Large intestine (tissue), 12 donors: Measurements from ENCODE around the gene MGAT3. TPM values are rescaled to one million over a fixed set of nuclear protein-coding genes. Genes with fewer than 3 reads are reported as not detected.
"Not testable (repeated sequence)": the region's sequence is repeated elsewhere in the genome, so short reads cannot be mapped to it uniquely, and the experiment has no call there.

Experiments used
- DNase-seq, 2 donors: peaks; one replicate each; pipeline versions ENCODE4 v3.0.0 to v3.0.0-alpha.2; 2013
- H3K27ac ChIP-seq: one replicate; pipeline ENCODE4 v1.5.1; 2013; ENCODE audit warnings: low read length
- H3K27me3 ChIP-seq: 2 replicates; pipeline ENCODE4 v1.6.1; 2013; ENCODE audit warnings: low read length; ENCODE audit not compliant: control insufficient read depth, insufficient read depth
- H3K36me3 ChIP-seq: 2 replicates; pipeline ENCODE4 v1.6.1; 2013; ENCODE audit warnings: low read length; ENCODE audit not compliant: control insufficient read depth, insufficient read depth
- H3K4me1 ChIP-seq: one replicate; pipeline ENCODE4 v1.6.1; 2013; ENCODE audit warnings: low read length; ENCODE audit not compliant: control insufficient read depth, insufficient read depth
- H3K4me3 ChIP-seq: one replicate; pipeline ENCODE4 v1.5.1; 2013; ENCODE audit warnings: low read length
- H3K9me3 ChIP-seq: one replicate; pipeline ENCODE4 v1.6.1; 2013; ENCODE audit warnings: mild to moderate bottlenecking, low read depth, low read length, moderate library complexity; ENCODE audit not compliant: control insufficient read depth
- WGBS: methylation state at CpG from one replicate; pipeline ENCODE4 v1.1.5; 2013; ENCODE audit warnings: low lambda C conversion rate; ENCODE audit not compliant: insufficient coverage; 5-methylcytosine and 5-hydroxymethylcytosine counted together
- long read RNA-seq, 11 donors: transcript quantifications; one replicate each; lab custom pipeline, GENCODE V29; 2026
- polyA plus RNA-seq: library from polyadenylated mRNA; unstranded; fragments of 120-200 nt; gene quantifications from one replicate; pipeline ENCODE4 v1.2.1, GENCODE V29; 2013

MGAT3 gene, protein sequence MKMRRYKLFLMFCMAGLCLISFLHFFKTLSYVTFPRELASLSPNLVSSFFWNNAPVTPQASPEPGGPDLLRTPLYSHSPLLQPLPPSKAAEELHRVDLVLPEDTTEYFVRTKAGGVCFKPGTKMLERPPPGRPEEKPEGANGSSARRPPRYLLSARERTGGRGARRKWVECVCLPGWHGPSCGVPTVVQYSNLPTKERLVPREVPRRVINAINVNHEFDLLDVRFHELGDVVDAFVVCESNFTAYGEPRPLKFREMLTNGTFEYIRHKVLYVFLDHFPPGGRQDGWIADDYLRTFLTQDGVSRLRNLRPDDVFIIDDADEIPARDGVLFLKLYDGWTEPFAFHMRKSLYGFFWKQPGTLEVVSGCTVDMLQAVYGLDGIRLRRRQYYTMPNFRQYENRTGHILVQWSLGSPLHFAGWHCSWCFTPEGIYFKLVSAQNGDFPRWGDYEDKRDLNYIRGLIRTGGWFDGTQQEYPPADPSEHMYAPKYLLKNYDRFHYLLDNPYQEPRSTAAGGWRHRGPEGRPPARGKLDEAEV
- polyA plus RNA-seq = 24.1 TPM
- long read RNA-seq, donor 1, full-length matches to known transcripts = 2 of 2 reads
- long read RNA-seq, donor 1, partial matches to known transcripts = 0 of 2 reads
- long read RNA-seq, donor 1, other reads (novel, unspliced or antisense) = 0 of 2 reads
- long read RNA-seq, donor 2, full-length matches to known transcripts = 3 of 35 reads
- long read RNA-seq, donor 2, partial matches to known transcripts = 32 of 35 reads
- long read RNA-seq, donor 2, other reads (novel, unspliced or antisense) = 0 of 35 reads
- long read RNA-seq, donor 3, partial matches to known transcripts = 0 of 1 reads
- long read RNA-seq, donor 3, other reads (novel, unspliced or antisense) = 0 of 1 reads
- long read RNA-seq, donor 4 = 0 reads
- long read RNA-seq, donor 5 = 0 reads
- long read RNA-seq, donor 6, partial matches to known transcripts = 23 of 23 reads
- long read RNA-seq, donor 6, other reads (novel, unspliced or antisense) = 0 of 23 reads
- long read RNA-seq, donor 7, full-length matches to known transcripts = 1 of 1 reads
- long read RNA-seq, donor 7, partial matches to known transcripts = 0 of 1 reads
- long read RNA-seq, donor 7, other reads (novel, unspliced or antisense) = 0 of 1 reads
- long read RNA-seq, donor 8 = 0 reads
- long read RNA-seq, donor 9, partial matches to known transcripts = 23 of 23 reads
- long read RNA-seq, donor 9, other reads (novel, unspliced or antisense) = 0 of 23 reads
- long read RNA-seq, donor 10, partial matches to known transcripts = 0 of 1 reads
- long read RNA-seq, donor 10, other reads (novel, unspliced or antisense) = 0 of 1 reads
- long read RNA-seq, donor 11, full-length matches to known transcripts = 1 of 1 reads
- long read RNA-seq, donor 11, partial matches to known transcripts = 0 of 1 reads
- long read RNA-seq, donor 11, other reads (novel, unspliced or antisense) = 0 of 1 reads

DNA sequence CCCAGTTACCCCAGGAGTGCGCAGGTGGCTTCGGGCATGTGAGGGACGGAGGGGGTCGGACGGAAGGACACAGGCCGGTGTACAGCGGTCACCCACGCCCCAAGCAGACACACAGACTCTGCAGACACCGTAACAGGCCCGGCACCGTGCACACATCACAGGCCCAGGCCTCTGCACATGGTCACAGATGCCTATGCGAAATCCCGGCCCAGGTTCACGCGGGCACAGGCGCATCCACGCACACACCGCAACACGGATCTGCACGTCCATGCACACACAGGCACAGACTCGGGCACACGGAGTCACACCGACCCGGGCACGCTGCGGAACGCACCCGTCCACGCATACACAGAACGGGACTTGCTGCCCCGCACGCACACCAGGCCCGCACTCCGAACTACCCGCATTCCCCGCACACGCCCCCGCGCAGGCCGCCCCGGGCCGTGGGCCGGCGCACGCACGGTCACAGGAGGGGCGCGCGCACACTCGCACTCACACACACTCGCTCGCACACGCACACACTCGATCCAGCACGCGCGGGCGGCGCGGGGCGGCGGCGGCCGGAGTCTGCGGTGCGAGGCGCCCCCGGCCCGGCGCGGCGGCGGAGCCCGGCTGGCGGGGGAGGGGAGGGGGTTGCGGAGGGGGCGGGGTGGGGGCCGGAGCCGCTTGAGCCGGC is at the start of gene MGAT3:
TSS of gene MGAT3 (plus strand) at position 491 of the 676 bp plus-strand sequence. CDS start 30,336 bp downstream, outside the sequence.
- Histone ChIP-seq H3K27me3 (peaks cover 19% of the 10 kb centered on the region), H3K4me3 (peak within 1 kb of the TSS; percentile 40), H3K36me3 (no peaks in the 10 kb centered on the region), H3K4me1 (peaks cover 18% of the 10 kb centered on the region), H3K27ac (no peak within 1 kb of the TSS), H3K9me3 (peaks cover 7% of the 10 kb centered on the region)
- no CpG with 5 or more reads among the region's 80 CpGs for WGBS
- DNase-seq = no peak

GRCh38 chr22:39408173-39408572 is 48.6 kb upstream of the MGAT3 start:
- no peaks in the 10 kb centered on the region for H3K27me3 ChIP-seq
- no peak for DNase-seq
- peaks cover 5% of the 10 kb centered on the region for H3K36me3 ChIP-seq
- no CpG with 5 or more reads among the region's 11 CpGs for WGBS
- no peaks in the 10 kb centered on the region for H3K9me3 ChIP-seq
- H3K27ac ChIP-seq = no peak overlapping the region
- no peak overlapping the region for H3K4me3 ChIP-seq
- H3K4me1 ChIP-seq = no peaks in the 10 kb centered on the region

DNA sequence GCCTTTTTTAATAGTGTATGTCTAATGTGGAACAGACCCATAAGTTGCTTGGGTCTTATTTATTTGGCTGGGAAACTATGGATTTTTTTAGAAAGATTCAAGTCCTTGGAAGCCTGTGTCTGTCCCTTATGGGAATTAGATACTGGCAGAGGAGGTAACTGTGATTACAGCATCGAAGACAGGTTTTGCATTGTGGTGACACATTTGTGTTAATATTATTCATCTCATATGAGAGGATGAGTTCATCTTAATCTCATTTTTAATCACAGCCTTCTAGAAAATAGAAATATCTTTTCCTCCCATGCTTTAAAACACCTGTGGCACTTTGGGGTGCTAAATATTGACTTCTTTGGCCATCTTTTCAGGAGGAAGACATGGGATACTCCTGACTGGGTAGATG is 48.0 kb upstream of the MGAT3 start:
- Histone ChIP-seq H3K36me3 (peaks cover 3% of the 10 kb centered on the region), H3K27ac (no peak overlapping the region), H3K4me3 (no peak overlapping the region), H3K27me3 (no peaks in the 10 kb centered on the region), H3K9me3 (no peaks in the 10 kb centered on the region), H3K4me1 (no peaks in the 10 kb centered on the region)
- WGBS = no CpG with 5 or more reads among the region's 1 CpG
- no peak for DNase-seq

- no peaks in the 10 kb centered on the region for H3K27me3 ChIP-seq
- no peaks in the 10 kb centered on the region for H3K4me1 ChIP-seq
- H3K4me3 ChIP-seq = no peak overlapping the region
- 94% methylated on average over 5 of the region's 11 CpGs for WGBS
- H3K9me3 ChIP-seq = no peaks in the 10 kb centered on the region
- no peak overlapping the region for H3K27ac ChIP-seq
- DNase-seq = no peak
- peaks cover 3% of the 10 kb centered on the region for H3K36me3 ChIP-seq
Observed at GRCh38 chr22:39409516-39410029, 47.2 kb upstream of the MGAT3 start.

DNA sequence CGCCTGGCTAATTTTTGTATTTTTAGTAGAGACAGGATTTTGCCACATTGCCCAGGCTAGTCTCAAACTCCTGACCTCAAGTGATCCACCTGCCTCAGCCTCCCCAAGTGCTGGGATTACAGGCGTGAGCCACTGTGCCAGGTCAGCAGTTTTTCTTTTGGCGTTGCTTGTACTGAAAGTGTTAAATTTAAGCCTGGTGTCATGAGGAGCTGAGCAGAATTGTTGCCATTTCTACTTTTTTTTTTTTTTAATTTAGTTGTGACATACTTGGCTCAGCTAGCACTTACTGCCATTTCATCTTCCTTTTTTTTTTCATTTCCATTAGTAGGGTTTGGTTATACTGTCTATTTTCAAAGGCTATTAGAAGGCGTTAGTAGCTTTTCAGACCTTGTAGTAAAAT is 46.5 kb upstream of the MGAT3 start:
- Histone ChIP-seq H3K36me3 (peaks cover 8% of the 10 kb centered on the region), H3K27me3 (no peaks in the 10 kb centered on the region), H3K27ac (no peak overlapping the region), H3K4me1 (no peaks in the 10 kb centered on the region), H3K9me3 (no peaks in the 10 kb centered on the region), H3K4me3 (no peak overlapping the region)
- DNase-seq = no peak
- WGBS = 100% methylated on average over 2 of the region's 4 CpGs

DNA sequence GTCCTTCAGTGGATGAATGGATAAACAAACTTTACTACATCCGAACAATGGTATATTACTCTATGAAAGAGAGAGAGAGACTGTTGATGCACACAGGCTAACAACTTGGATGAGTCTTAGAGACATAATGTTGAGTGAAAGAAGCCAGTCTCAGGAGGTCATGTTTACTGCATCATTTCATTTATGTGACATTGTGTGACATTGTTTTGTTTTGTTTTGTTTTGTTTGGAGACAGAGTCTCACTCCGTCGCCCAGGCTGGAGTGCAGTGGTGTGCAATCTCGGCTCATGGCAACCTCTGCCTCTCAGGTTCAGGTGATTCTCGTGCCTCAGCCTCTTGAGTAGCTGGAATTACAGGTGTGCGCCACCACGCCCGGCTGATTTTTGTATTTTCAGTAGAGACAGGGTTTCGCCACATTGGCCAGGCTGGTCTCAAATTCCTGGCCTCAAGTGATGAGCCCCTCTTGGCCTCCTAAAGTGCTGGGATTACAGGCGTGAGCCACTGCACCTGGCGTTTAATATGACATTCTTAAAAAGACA is 44.9 kb upstream of the MGAT3 start:
- H3K4me3 ChIP-seq, H3K27ac ChIP-seq, H3K27me3 ChIP-seq, H3K9me3 ChIP-seq, DNase-seq, H3K4me1 ChIP-seq: not testable (repeated sequence)
- WGBS = 86% methylated on average over 4 of the region's 11 CpGs
- H3K36me3 ChIP-seq = peaks cover 22% of the 10 kb centered on the region

DNA sequence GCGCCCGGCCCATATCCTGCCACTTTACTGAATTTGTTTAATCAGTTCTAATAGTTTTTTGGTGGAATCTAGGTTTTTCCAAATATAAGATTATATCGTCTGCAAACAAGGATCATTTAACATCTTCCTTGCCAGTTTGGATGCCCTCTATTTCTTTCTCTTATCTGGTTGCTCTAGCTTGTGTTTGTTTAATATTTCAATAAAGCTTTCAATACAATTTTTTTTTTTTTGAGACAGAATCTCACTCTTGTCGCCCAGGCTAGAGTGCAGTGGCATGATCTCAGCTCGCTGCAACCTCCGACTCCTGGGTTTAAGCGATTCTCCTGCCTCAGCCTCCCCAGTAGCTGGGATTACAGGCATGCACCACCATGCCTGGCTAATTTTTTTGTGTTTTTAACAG is 43.6 kb upstream of the MGAT3 start:
- not testable (repeated sequence) for DNase-seq, H3K4me1 ChIP-seq, H3K27ac ChIP-seq, H3K4me3 ChIP-seq, H3K9me3 ChIP-seq, H3K27me3 ChIP-seq
- WGBS = 80% methylated on average over 1 of the region's 7 CpGs
- peaks cover 34% of the 10 kb centered on the region for H3K36me3 ChIP-seq

DNA sequence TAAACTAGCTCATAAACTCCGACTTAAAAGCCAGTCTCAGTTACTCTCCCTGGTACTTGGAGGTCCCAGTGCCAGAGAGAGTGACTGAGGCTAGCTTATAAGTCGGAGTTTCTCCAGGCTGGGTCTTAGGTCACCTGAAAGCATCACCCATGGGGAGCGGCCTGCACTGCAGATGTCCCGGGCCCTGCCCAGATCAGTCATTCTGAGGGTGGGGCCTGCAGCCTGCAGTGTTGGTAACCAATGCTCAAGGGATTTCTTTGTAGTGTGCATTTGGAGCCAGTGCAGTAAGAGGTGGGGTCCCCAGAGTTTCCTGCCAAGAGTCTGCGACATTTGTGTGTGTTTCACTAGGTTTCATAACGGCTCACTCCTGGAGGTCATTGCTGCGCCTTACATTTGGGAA is 42.4 kb upstream of the MGAT3 start:
- Histone ChIP-seq H3K4me3 (no peak overlapping the region), H3K9me3 (no peaks in the 10 kb centered on the region), H3K27me3 (no peaks in the 10 kb centered on the region), H3K4me1 (no peaks in the 10 kb centered on the region), H3K36me3 (peaks cover 45% of the 10 kb centered on the region), H3K27ac (no peak overlapping the region)
- WGBS = no CpG with 5 or more reads among the region's 7 CpGs
- no peak for DNase-seq

- peaks cover 50% of the 10 kb centered on the region for H3K36me3 ChIP-seq
Observed at GRCh38 chr22:39414886-39415285, 41.9 kb upstream of the MGAT3 start.

More at GRCh38 chr22:39414886-39415285, 41.9 kb upstream of the MGAT3 start:
- H3K9me3 ChIP-seq = no peaks in the 10 kb centered on the region
- H3K4me1 ChIP-seq = no peaks in the 10 kb centered on the region
- H3K27ac ChIP-seq = no peak overlapping the region
- H3K27me3 ChIP-seq = no peaks in the 10 kb centered on the region
- H3K4me3 ChIP-seq = no peak overlapping the region
- no peak for DNase-seq
- no CpG with 5 or more reads among the region's 11 CpGs for WGBS
